Dermis blood vessel endothelial cell (primary cell): ENCODE results near the gene ABHD17B. TPM values are rescaled to one million over a fixed set of nuclear protein-coding genes. Genes with fewer than 3 reads are reported as not detected.
"Not testable (repeated sequence)": the region's sequence is repeated elsewhere in the genome, so short reads cannot be mapped to it uniquely, and the experiment has no call there.

Source experiments
- DNase-seq: peaks from one replicate; pipeline ENCODE4 v3.0.0; 2010
- total RNA-seq: library from RNA; depleted of rRNA; stranded (reverse); fragments of >200 nt; gene quantifications from 2 replicates; pipeline ENCODE4 v1.2.3, GENCODE V29; 2014

ABHD17B gene
- 68.0 and 76.9 TPM in 2 replicates for total RNA-seq

DNA sequence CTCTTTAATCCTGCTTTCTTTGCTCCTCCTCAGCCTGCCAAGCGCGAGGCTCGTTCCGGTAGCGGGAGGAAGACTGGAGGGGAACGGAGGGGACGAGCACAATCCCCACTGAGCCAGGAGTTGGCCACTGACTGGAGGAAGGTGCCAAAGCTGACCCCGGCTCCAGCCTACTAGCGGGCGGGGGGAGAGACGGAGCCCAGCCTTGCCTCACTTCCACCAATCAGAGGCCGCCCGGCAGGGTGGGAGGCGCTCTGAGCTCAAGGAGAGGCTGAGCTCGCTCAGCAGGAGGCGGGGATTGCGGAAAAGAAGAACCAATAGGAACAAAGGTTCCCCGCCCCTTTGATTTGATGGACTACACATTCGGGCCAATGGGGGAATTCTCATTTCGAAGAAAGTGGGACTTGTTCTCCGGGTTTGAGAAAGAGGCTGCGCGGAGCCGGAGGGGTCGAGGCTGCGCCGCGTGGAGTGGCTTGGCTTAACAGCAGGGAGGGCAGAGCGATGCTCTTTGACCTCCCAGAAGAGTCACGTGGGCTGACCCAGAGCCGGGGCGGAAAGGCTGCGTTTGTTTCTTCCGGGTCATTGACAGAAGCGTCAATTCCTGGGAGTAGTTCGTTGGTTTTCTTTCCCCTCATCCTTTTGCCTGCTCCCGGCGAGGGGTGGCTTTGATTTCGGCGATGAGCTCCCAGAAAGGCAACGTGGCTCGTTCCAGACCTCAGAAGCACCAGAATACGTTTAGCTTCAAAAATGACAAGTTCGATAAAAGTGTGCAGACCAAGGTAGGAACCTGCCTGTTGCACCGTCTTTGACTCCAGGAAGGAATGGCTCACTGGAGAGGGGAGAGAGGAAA is at the start of gene ABHD17B, which contains the start of gene C9orf85:
Gene ABHD17B, minus strand, starts transcription at position 133 of the 847 bp plus-strand sequence. CDS start 36,113 bp downstream, outside the sequence.
Gene C9orf85, plus strand, starts transcription at position 579 of the 847 bp plus-strand sequence. Its CDS starts 96 bp downstream, at position 675.
- peak; percentile 99 for DNase-seq

DNA sequence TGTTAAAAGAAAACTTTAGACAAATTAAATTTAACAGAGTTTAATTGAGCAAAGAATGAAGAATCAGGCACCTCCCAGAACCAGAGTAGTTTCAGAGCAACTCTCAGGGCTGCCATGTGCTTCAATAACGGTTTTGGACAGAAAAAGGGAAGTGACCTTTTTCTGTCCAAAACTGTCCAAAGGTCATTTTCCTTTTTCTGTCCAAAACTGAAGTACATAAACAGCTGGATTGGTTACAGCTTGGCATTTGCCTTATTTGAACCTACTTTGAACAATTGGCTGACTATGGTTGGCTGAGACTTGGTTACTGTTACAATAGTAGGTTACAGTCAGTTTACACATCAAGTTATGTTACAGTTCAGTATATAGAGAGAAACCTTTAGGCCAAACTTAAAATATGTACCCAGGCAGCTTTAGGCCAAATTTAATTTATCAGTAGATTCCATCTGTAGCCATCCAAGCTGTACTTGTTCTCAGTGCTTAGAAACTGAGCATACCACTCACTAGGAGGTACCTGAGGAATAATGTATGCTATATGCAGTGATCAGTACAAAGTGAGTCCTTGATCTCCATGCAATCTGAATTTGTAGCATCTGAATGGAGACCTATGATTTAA is 44.4 kb upstream of the ABHD17B start:
- DNase-seq = no peak

DNA sequence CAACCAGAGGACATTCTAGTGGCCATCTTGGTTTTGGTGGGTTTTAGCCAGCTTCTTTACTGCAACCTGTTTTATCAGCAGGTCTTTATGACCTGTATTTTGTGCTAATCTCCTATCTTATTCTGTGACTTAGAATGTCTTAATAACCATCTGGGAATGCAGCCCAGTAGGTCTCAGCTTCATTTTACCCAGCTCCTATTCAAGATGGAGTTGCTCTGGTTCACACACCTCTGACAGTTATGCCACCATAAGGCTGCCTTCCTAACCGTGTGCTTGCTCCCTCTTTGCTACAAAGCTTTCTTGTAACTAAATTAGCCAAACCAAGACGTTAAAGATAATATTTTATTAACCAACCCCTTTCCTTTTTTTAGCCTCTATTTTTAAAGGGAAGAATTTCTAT is 43.7 kb upstream of the ABHD17B start:
- DNase-seq = not testable (repeated sequence)

- peak; percentile 3 for DNase-seq
These were observed 33.9 kb upstream of the ABHD17B start for GRCh38 chr9:71944754-71945375.

DNA sequence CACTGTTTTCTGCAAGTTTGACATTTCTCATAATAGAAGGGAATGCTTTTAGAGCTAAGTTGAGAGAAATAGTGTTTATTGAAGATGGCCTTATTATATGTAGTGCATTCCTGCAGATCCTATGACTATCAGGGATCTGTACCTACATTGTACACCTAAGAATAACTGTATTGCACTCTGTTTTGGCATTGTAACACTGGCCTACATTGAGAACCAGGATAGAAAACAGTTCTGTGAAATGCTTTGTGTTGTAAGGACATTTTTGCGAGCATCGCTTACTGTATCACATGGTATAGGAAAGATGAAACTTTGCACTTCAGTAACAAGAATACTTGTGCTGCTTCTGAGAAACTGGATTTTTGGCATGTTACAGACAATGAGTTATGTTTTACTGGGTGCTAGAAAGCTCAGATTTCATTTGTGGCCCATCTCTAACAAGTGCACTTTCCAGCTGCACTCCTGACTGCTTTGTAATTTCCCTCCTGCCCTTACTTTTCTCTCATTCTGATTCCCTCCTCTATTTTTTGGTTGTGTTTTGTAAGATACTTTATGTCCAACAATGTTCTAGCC is 31.1 kb upstream of the ABHD17B start:
- no peak for DNase-seq

DNA sequence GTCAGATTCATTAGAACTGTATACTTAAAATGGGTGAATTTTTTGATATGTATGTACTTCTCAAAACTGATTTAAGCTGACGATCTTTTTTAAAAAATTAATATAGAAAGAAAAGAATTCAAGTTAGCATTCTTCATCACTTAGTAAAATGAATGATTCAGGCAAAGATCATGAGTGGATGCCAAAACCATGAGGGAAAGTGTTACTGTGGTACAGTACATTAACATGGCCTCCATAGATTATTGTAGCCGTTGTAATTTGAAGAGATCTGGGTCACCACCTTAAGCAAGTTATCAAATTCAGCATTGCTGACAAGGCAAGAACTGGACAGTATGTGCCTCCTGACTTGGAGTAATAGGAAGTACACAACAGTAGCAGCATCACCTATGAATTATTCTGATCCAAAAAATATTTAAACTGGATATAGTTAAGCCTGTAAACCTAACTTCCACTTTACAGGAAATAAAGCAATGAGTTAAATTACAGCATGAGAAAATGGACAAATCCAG is 30.1 kb upstream of the ABHD17B start:
- DNase-seq = no peak

DNA sequence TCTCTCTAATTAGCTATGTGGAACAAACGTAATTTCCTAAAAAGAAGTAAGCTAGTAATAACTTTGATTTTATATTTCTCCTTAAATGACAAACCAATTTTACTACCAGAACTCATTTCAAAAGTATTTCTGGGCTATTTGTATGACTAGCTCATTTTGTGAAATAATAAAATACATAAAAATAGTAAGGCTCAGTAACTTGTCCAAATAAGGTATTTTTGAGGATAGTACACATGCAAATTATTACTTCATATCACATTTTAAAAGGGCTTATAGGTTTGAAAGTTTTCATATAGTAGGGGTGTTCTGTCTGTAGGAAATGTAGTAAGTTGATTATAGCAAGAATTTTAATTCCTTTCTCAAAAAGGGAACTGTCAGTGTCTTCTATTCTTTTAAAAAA is 26.9 kb upstream of the ABHD17B start:
- DNase-seq = no peak

DNA sequence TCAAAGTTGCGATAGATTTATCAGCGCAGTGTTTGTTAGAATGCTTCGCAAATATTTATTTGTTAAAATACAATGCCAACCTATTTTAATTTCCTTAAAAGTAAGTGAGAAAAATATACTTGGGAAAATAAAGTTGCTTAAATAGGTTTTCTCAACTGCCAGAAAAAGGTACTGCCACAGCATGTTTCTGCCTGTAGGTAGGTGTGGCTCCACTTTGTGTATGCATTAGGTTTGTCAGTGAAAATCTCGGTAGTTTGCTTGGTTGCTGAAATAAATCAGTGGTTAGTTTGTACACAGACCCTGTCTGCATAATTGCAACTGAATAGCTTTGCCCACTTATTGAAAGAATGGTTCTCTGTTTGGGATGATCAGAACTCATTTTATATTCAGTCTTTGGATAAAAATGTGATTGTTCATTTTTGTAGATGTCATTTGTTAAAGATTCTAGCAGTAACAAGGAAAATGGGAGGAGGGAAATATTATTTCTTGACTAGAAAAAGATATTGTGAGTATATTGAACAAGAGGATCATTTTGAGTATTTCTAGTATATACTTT is 26.2 kb upstream of the ABHD17B start:
- no peak for DNase-seq

DNA sequence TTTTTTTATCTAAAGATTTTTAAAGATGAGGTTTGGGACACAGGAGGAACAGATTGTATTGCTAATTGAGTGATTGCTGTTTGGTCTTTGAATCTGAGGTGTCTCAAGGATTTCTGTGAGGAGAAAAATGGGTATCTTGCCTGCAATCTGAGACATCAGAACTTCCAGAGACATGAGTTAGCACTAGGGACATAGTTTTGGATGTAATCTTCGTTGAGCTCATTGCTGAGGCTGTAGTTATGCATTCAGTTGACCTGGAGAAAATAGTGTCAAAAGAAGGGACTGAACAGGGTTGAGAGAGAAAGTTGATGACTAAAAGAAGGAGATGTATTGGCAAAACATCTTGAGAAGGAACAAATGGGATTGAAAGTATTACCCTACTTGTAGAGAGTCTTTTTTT is 25.1 kb upstream of the ABHD17B start:
- DNase-seq = no peak

GRCh38 chr9:71931166-71931565 is 20.2 kb upstream of the ABHD17B start:
- no peak for DNase-seq

DNA sequence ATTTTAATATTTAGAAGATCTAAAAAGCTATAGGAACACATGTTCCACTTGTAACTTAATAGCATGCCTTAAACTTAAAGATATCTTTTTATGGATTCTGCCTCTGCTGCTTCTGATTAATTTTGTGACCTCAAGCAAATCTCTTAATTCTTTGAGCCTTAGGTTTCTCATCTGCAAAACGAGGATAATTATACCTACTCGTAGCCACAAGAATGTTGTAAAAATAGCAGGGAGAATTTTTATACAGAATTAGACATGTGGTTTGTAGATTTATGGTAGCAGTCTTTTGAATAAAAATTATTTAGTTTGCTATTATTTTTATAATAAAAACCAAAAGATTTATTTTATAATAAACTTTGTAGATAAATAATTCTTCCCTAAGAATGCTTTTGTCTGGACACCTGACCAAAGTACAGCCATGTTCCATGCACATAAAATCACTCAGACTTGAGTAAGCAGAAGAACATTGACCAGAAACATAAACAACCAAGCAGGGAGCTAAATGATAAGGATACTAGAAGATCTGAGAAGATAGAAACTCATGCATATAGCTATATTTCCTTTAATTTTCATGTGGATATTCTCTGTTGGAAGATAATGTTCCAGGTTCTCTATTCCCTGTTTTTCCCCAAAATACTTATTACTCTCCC is 18.9 kb upstream of the ABHD17B start:
- no peak for DNase-seq

DNA sequence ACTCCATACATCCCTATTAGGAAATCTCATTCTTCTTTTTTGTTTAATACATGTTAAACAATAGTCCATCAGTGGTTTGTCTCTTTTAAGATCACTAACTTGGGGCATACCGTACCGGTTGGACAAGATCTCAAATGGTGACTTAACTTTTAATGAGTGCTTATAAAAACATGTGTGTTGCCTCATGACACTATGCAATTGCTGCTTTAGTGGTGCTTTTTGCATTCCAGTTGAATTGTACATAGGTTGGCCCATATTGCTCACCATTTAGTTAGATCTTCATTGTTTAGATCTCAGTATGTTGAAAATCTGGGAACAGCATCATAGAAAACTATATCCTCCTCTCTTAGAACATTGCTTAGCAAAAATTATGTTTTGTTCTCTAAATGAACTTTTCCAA is 18.2 kb upstream of the ABHD17B start:
- DNase-seq = no peak

GRCh38 chr9:71928806-71929205 is 17.8 kb upstream of the ABHD17B start:
- DNase-seq = no peak

DNA sequence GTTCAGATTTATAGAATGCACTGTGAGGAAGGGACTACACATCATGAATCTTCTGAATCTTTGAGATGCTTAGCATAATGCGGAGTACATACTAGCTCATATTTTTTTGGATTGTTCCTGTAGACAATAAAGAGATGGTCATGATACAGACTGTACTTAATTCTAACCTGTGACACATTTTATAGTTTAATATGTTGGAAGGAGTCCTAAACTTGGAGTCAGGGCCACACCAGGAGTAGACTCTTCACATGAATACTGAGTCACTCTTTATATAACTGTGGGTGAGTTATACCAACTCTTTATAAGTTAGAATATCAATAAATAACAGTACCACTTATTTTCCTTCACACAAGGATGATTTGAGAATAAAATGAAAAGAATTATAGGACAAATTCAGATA is 17.4 kb upstream of the ABHD17B start:
- no peak for DNase-seq

DNA sequence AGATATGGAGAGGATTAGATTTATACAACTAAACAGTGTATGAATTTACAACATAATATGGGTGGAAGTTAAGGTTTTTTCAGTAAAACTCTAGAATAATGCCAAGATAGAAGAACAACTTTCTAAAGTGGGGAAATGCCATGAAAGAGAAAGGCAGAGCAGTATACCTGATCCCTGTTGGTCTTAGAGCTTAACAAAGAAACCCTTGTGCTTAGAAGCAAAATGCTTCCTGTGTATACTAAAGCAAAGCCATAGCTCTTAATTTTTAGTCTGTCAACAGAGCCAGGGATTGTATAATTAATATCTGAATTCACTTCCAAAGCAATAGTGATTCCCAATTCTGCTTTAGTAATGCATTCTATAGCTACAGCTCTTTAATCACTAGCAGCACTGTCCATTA is 14.8 kb upstream of the ABHD17B start:
- DNase-seq = no peak

DNA sequence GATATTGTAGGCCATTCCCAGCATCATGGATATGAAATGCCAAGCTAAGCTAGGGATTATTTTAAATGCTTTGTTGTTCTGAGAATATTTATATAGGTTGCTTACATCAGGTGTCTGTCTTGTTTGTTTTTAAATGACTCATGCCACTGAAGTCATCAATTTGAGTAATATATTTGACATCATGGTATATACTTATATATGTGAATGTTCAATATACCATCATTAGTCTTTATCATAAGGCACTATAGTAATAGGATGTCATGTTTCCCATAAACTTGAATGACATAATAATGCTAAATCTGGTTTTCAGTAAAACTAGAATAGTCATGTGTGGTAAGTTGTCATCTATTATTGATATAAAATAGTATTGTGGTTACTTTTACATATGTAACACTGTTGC is 13.6 kb upstream of the ABHD17B start:
- no peak for DNase-seq

DNA sequence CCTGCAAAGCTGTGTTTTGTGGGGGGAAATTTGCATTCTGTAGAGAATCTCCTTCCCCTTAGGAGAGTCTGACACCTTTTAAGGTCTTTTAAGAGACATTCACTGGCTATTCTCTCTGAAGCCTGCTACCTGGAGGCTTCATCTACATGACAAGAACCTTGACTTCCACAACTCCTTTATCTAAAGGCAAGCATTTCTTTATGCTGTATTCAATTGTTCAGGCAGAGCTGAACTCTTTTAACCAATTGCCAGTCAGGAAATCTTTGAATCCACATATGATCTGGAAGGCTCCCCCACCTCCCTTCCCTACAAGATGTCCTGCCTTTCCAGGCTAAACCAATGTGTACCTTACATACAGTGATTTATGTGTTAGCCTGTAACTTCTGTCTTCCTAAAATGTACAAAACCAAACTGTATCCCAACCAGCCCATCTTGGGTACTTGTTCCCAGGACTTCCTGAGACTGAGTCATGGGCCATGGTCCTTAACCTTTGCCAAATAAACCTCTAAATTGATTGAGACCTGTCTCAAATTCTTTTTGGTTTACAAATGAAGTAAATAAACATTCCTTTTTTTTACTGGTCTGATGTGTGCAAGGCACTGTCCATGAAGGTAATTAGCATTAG is 10.3 kb upstream of the ABHD17B start:
- no peak for DNase-seq

DNA sequence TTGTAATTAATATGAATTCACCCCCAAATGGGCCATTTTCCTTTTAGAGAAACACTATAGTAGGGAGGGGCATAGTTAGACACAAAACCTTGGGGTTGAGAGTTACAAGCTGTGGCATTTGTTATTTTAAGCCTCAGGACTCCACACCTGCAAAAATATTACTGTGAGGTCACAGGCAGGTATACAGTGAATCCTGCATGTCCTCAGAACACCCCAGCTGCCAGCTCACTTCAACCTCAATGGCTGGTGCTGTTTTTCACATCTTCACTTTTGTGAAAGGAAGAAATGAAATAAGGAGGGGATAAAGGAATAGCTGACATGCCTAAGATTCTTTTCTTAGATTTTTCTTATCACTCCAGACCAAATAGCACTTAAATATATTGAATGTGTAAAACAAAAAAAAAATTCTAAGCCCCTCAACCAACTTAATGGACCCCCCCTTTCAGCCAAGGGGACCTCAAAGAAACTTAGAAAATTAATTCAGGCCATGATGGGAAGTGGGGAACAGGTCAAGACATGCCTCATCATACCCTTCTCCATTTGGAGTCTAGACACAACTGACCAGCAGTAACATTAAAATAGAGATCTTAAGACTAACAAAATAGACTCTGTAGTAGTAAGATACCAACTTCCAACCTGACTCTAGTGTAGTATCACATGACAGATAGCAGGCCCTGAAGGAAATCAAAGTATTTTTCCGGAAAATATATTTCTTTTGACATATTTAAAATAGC is 9.6 kb upstream of the ABHD17B start:
- DNase-seq = no peak

DNA sequence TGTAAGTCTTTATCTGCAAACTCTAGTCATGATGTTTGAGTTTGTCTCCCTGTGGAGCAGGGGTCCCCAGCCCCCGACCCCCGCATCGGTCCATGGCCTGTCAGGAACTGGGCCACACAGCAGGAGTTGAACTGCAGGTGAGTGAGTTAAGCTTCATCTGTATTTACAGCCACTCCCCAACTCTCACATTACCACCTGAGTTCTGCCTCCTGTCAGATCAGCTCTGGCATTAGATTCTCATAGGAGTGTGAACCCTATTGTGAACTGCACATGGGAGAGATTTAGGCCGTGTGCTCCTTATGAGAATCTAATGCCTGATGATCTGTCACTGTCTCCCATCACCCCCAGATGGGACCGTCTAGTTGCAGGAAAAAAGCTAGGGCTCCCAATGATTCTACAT is 7.4 kb upstream of the ABHD17B start:
- no peak for DNase-seq

DNA sequence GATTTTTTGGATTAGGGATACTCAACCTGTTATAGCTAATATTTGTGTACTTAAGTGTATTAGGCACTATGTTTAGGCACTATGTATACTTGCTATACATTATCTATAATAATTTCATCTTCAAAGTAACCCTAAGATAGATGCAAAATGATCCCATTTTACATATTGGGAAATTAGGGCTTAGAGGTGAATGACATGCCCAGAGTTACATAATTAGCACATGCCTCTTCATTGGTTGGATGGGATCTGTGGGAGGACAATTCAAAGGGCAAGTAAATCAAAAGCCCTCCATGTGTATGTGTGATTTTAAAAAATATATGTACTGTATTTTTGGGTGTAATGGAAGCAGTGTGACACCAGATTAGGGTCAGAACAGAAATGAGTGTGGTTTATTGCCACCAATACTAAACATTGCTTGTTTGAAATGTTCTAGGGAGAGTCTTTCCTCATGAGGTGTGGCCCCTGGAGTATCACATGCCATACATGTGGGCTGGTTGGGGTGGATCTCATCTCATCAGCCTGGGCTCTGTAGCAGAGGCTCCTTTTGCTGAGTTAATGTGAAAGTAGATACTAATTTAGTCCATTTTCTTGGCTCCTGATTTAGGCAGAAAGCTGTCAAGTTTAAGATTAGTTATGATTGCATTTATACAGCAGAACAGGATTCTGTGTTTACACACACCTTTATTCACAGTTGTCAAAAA is 6.0 kb upstream of the ABHD17B start:
- no peak for DNase-seq
